ENCODE measurements around the gene SEPTIN8. TPM values are rescaled to one million over a fixed set of nuclear protein-coding genes. Genes with fewer than 3 reads are reported as not detected.

SEPTIN8 gene
- total RNA-seq, 1 experiment from 2014 or later: 38.2 TPM

DNA sequence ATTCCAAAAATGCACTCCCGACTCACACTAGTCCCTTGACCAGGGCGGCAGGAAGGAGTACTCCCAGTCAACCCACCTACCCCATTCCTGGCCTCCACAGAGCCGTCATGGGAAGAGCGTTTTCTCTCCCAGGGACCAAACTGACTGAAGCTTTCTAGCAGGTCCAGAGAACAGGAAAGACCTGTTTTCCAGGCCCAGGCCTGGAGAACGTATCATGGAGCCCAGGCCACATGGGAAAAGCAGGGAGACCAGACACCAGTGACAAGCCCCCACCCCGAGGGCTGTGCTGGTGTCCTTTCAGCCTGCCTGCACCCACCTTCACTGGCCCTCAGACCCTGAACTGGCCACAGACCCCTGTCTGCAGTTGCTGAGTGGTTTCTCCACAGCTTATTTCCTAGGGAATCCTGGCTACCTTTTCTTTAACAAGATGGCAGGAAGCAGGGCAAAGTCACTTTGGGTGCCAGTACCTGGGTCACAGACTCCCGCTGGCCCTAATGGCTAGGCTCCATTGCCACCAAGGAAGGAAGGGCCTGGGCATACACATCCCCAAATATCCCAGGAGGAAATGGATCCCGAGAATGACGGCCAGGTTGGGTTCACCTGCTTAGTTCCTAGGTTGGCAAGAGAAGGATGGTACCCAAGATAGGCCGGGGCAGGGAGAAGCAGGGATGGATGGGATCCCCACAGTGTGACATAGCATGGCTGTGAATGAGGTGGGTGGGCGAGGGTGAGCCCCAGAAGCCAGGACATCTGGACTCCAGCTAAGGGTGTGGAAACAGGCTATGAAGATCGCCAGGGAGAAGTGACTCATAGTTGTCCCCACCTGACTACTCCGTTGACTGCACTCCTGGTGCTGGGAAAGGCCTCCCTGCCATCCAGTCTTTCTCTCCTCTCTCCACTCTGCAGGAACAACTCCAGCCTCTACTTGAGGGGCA, 17.7 kb downstream of the SEPTIN8 start:
- no peak overlapping the region for H3K9ac ChIP-seq (ENCODE audit: extremely low read depth, insufficient read length, low read length)
- H4K91ac ChIP-seq (ENCODE audit: insufficient read length, low read depth, low read length): no peak overlapping the region
- H3K79me2 ChIP-seq (ENCODE audit: insufficient read depth, low read length): no peaks in the 10 kb centered on the region
- DNase-seq: no peak
- no peaks in the 10 kb centered on the region for H3K27me3 ChIP-seq (ENCODE audit: insufficient read depth, low read length)
- H2BK5ac ChIP-seq (ENCODE audit: insufficient read length, low read length): no peak overlapping the region
- H2AK5ac ChIP-seq (ENCODE audit: insufficient read length, low read length): no peak overlapping the region
- H4K8ac ChIP-seq (replicated peaks; ENCODE audit: insufficient read length, low read depth, low read length): no peak overlapping the region
- no peak overlapping the region for H3K27ac ChIP-seq (ENCODE audit: insufficient read length, low read depth, low read length)
- H2BK120ac ChIP-seq (ENCODE audit: low read depth, low read length, poor library complexity, severe bottlenecking): no peak overlapping the region
- no CpG with 5 or more reads among the region's 13 CpGs for WGBS (ENCODE audit: extremely low coverage, insufficient read length, low lambda C conversion rate)
- H3K18ac ChIP-seq (ENCODE audit: insufficient read length, low read depth, low read length): no peak overlapping the region
- no peak overlapping the region for H2BK15ac ChIP-seq (ENCODE audit: low read depth, low read length)
- H3K4me2 ChIP-seq (ENCODE audit: insufficient read depth, insufficient read length, low read length): no peak overlapping the region
- Mint-ChIP-seq H3K4me3 (no peak overlapping the region; a peak in 1 of 5 replicates), H3K36me3 (ENCODE audit: insufficient read depth in 1 of 3, low read depth in 3 of 3) (peaks cover 5 to 35% (median 17%) of the 10 kb centered on the region in 3 experiments; a peak in 6 of 7 replicates), H3K4me1 (peaks cover 14 to 16% of the 10 kb centered on the region in 2 experiments), H3K27me3 (ENCODE audit: low read depth) (no peaks in the 10 kb centered on the region; the same call in 1 of the 2 replicates), H3K27ac (no peak overlapping the region; a peak in 1 of 7 replicates), H3K9me3 (no peaks in the 10 kb centered on the region)
- no peak overlapping the region for H3K23ac ChIP-seq (ENCODE audit: insufficient read length, low read depth, low read length)
- H3K56ac ChIP-seq (ENCODE audit: insufficient read length, low read depth, low read length): no peak overlapping the region
- no peaks in the 10 kb centered on the region for H3K79me1 ChIP-seq (ENCODE audit: insufficient read depth, low read depth, low read length, poor library complexity, severe bottlenecking)
- H2BK12ac ChIP-seq (ENCODE audit: insufficient read length, low read depth, low read length): no peak overlapping the region
- H3K14ac ChIP-seq (ENCODE audit: insufficient read depth, low read length): no peak overlapping the region
- no peaks in the 10 kb centered on the region for H3K4me1 ChIP-seq (ENCODE audit: insufficient read depth, low read length)
- H4K5ac ChIP-seq (ENCODE audit: insufficient read length, low read depth, low read length): no peak overlapping the region
- no peak overlapping the region for H3T11ph ChIP-seq (ENCODE audit: low read length)
- no peak overlapping the region for H2BK20ac ChIP-seq (ENCODE audit: low read depth, low read length, poor library complexity, severe bottlenecking)
- H3K4ac ChIP-seq (ENCODE audit: low read depth, low read length): no peak overlapping the region
- peaks cover 2% of the 10 kb centered on the region for H4K20me1 ChIP-seq (ENCODE audit: control insufficient read depth, insufficient read depth, insufficient read length)
- H2AFZ ChIP-seq (ENCODE audit: low read length): no peak overlapping the region
- TF ChIP-seq, protein P1, sequence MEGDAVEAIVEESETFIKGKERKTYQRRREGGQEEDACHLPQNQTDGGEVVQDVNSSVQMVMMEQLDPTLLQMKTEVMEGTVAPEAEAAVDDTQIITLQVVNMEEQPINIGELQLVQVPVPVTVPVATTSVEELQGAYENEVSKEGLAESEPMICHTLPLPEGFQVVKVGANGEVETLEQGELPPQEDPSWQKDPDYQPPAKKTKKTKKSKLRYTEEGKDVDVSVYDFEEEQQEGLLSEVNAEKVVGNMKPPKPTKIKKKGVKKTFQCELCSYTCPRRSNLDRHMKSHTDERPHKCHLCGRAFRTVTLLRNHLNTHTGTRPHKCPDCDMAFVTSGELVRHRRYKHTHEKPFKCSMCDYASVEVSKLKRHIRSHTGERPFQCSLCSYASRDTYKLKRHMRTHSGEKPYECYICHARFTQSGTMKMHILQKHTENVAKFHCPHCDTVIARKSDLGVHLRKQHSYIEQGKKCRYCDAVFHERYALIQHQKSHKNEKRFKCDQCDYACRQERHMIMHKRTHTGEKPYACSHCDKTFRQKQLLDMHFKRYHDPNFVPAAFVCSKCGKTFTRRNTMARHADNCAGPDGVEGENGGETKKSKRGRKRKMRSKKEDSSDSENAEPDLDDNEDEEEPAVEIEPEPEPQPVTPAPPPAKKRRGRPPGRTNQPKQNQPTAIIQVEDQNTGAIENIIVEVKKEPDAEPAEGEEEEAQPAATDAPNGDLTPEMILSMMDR (conservative IDR thresholded peaks at IDR 0.05): no peak
- H3K9me3 ChIP-seq (ENCODE audit: control insufficient read depth, low read depth, low read length): no peaks in the 10 kb centered on the region
- H3K23me2 ChIP-seq (ENCODE audit: insufficient read length, low read depth, low read length, poor library complexity, severe bottlenecking): no peaks in the 10 kb centered on the region

Data from H9 (cell line).